Subcutaneous adipose tissue (tissue), 4 donors: ENCODE data around the gene CAPS. TPM values are rescaled to one million over a fixed set of nuclear protein-coding genes. Genes with fewer than 3 reads are reported as not detected.

Experiments used
- CTCF ChIP-seq: fragments of 450-650 bp; IDR thresholded peaks from one replicate; pipeline ENCODE4 v1.5.1; 2016; ENCODE audit warnings: low read depth, mild to moderate bottlenecking, control low read depth, antibody characterized with exemption, moderate library complexity
- total RNA-seq, 4 donors: library from RNA; depleted of rRNA; stranded (reverse); fragments of >200 nt; gene quantifications; one replicate each; pipeline ENCODE4 v1.1.0, GENCODE V29; 2016

CAPS gene
- total RNA-seq, 4 donors from 2014 or later: 1.5 to 13.4 (median 6.6) TPM

DNA sequence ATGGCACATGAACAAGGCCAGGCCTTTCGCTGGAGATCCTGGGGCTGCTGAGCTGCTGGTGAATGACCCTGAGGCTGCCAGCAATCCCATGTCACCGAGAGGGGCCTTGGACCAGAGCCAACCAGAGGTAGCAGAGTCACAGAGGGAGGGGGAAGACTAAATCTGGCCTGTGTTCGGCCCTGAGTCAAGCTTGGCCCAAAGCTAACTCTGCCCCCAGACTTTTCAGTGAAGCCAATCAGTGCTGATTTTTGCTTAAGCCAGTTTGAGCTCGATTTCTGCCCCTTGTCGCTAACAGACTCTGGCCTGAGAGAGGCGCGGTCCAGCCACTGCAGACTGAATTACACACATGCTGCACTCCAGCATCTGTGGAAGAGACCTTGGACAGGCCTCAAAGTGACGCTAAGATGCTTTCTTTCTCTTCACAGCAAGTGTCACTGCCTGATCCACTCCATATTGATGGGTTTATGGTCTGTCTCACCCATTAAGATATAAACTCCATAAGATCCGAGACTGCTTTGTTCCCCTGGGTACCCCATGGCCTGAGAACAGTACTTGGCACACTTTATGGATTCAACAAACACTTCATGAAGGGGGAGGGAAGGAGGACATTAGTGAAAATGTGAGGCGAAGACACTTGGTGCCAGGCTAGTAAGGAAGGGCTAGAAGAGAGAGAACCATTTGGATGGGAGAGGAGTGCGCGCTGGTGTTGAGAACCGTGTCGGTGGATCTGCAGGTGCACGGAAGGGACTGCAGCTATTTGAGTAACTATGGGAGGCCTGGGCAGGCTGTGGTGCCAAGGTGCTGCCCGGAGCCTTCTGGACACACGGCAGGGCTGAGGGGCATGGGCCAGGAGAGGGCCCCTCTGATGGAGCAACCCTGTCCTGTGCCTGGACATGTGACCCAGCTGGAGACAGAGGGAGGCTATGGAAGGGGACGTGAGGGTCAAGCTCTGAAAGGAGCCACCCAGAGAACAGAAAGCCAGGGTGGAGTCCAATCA, 46.2 kb downstream of the CAPS start:
- TF ChIP-seq CTCF: no peak

- no peak for TF ChIP-seq CTCF
Observed at GRCh38 chr19:5961969-5962945, 48.2 kb downstream of the CAPS start.

GRCh38 chr19:5963855-5964254, 49.8 kb downstream of the CAPS start:
- no peak for TF ChIP-seq CTCF

DNA sequence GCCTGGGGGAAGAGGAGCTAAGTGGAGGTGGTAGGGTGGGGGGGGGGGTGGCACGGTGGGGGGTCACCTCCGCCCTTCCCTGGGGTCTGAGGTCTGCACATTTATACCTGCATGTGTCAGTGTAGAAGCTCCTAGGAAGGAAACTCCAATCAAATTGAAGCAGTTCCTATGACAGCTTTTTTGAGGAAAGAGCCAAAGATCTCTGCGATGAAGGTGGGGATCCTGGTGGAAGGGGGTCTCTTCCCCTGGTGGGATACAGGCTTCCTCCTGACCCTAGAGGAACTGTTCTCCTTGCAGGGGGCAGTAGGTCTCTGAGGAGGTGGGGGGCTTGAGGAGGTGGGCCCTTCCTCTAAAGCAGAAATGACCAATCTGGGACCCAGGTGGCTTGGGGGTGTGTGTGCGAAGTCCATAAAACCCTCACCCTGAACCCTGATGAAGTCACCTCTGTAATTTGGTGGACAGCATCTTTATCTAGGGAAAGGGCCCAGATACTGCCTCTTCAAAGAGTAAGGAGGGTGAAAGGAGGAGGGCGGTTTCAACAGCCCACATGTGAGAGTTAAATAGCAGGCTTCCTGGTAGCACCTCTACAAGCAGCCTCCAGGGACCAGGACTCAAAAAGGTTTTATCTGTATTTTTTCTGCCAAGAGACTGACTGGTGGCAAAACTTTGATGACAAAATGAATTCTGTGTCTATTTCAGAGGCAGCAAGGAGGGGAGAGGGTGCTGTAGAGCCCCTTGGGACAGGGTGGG, 50.9 kb downstream of the CAPS start:
- TF ChIP-seq CTCF: no peak

Other genes starting within 250 kb of the CAPS start
- 10 to 100 TPM; 41.1 to 67.8 (median 47.7) TPM for gene MICOS13, start 233.7 kb upstream of the CAPS start, total RNA-seq
- 10 to 100 TPM in 1 of 4 donors, 1 to 10 TPM in 3; 4.1 to 13.4 (median 7.6) TPM for gene HSD11B1L, start 233.2 kb upstream of the CAPS start, total RNA-seq
- 100 to 1,000 TPM; 617 to 960 (median 857) TPM for gene RPL36, start 224.0 kb upstream of the CAPS start, total RNA-seq
- 10 to 100 TPM; 38.8 to 90.4 (median 43.5) TPM for gene LONP1, start 194.1 kb upstream of the CAPS start, total RNA-seq
- gene CATSPERD, start 193.6 kb upstream of the CAPS start, total RNA-seq: not detected
- 1 to 10 TPM in 1 of 4 donors, under 1 TPM in 1, not detected in 2; 0.66 to 1.9 TPM for gene PRR22, start 129.5 kb upstream of the CAPS start, total RNA-seq
- gene DUS3L, start 123.1 kb upstream of the CAPS start, total RNA-seq: 10 to 100 TPM; 19.4 to 25.1 (median 23.8) TPM
- gene NRTN, start 109.2 kb upstream of the CAPS start, total RNA-seq: not detected
- 1 to 10 TPM in 1 of 4 donors, not detected in 3; 1.1 TPM for gene FUT6, start 74.6 kb upstream of the CAPS start, total RNA-seq
- gene FUT3, start 62.8 kb upstream of the CAPS start, total RNA-seq: not detected
- gene FUT5, start 43.7 kb upstream of the CAPS start, total RNA-seq: not detected
- gene NDUFA11, start 10.5 kb upstream of the CAPS start, total RNA-seq: 100 to 1,000 TPM; 147 to 197 (median 162) TPM
- gene VMAC, start 9.4 kb upstream of the CAPS start, total RNA-seq: 10 to 100 TPM in 1 of 4 donors, 1 to 10 TPM in 2, under 1 TPM in 1; 0.65 to 13.0 (median 5.6) TPM
- gene RANBP3, start 63.9 kb downstream of the CAPS start, total RNA-seq: 10 to 100 TPM; 28.8 to 84.2 (median 57.7) TPM
- 1 to 10 TPM; 2.9 to 8.9 (median 7.2) TPM for gene RFX2, start 196.2 kb downstream of the CAPS start, total RNA-seq
- under 1 TPM in 2 of 4 donors, not detected in 2; 0.57 to 0.68 TPM for gene ACSBG2, start 221.4 kb downstream of the CAPS start, total RNA-seq